ENCODE data around the gene LMBR1.

LMBR1 gene

DNA sequence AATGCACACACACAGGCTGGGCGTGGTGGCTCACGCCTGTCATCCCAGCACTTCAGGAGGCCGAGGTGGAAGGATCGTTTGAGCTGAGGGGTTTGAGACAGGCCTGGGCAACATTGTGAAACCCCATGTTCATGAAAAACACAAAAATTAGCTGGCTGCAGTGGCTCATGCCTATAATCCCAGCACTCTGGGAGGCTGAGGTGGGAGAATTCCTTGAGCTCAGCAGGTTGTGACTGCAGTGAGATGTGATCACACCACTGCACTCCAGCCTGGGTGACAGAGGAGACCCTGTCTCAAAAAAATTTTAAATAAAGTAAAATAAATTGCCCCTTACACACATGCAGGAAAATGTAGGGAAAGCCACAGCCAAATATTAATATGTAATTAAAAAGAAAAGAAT is 208.3 kb downstream of the LMBR1 start:
- POLR2A ChIA-PET, result no interaction called here
- no peak for DNase-seq (ENCODE audit: extremely low spot score)
- CTCF ChIA-PET, result no interaction called here
- TF ChIP-seq BHLHE40 (IDR thresholded peaks at IDR 0.05; ENCODE audit: borderline replicate concordance), result no peak
- TF ChIP-seq CTBP1 (IDR thresholded peaks at IDR 0.05; ENCODE audit: borderline replicate concordance), result no peak
- no peak for TF ChIP-seq L3MBTL2 (conservative IDR thresholded peaks at IDR 0.05)
- no peak for TF ChIP-seq FOXM1 (IDR thresholded peaks at IDR 0.05; ENCODE audit: borderline replicate concordance)
- TF ChIP-seq TARDBP (IDR thresholded peaks at IDR 0.05), result no peak
- no peak for TF ChIP-seq HDGF (IDR thresholded peaks at IDR 0.05; ENCODE audit: borderline replicate concordance)
- no peak for TF ChIP-seq ZNF384 (IDR thresholded peaks at IDR 0.05)
- no peak for TF ChIP-seq FOXA1 (IDR thresholded peaks at IDR 0.05)
- TF ChIP-seq SP1 (IDR thresholded peaks at IDR 0.05), result no peak
- TF ChIP-seq, protein P1, sequence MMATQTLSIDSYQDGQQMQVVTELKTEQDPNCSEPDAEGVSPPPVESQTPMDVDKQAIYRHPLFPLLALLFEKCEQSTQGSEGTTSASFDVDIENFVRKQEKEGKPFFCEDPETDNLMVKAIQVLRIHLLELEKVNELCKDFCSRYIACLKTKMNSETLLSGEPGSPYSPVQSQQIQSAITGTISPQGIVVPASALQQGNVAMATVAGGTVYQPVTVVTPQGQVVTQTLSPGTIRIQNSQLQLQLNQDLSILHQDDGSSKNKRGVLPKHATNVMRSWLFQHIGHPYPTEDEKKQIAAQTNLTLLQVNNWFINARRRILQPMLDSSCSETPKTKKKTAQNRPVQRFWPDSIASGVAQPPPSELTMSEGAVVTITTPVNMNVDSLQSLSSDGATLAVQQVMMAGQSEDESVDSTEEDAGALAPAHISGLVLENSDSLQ (IDR thresholded peaks at IDR 0.05), result no peak
- no peak for TF ChIP-seq ARNT (IDR thresholded peaks at IDR 0.05)
- TF ChIP-seq FOXK2 (IDR thresholded peaks at IDR 0.05), result no peak
- no peak for TF ChIP-seq ELF4 (IDR thresholded peaks at IDR 0.05)
- no peak for TF ChIP-seq LEF1 (IDR thresholded peaks at IDR 0.05; ENCODE audit: borderline replicate concordance)
- TF ChIP-seq NFRKB (IDR thresholded peaks at IDR 0.05), result no peak
- TF ChIP-seq SUZ12 (IDR thresholded peaks at IDR 0.05), result no peak

DNA sequence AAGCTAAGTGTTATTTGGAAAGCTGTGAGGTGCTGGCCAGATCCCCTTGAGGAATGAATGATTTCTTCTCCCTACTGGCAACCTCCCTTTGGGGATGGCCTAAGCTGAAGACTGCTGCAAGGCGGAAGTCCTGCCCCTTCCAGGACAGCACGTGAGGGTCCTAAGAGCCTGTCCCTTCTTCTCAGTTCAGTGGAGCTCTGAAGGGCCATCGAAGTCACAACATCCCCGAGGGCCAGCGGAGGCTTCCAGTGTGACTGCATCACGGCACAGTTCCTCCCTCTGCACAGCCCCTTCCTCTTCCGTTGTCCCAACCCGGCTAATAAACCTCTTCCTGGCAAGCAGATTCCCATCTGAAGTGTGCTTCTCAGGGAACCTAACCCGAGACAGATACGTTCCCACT is 208.7 kb downstream of the LMBR1 start:
- TF ChIP-seq, protein P1 (IDR thresholded peaks at IDR 0.05), result no peak
- TF ChIP-seq FOXK2 (IDR thresholded peaks at IDR 0.05) (no peak), TARDBP (IDR thresholded peaks at IDR 0.05) (no peak), CTBP1 (IDR thresholded peaks at IDR 0.05; ENCODE audit: borderline replicate concordance) (no peak), ELF4 (IDR thresholded peaks at IDR 0.05) (no peak), FOXA1 (IDR thresholded peaks at IDR 0.05) (no peak), BHLHE40 (IDR thresholded peaks at IDR 0.05; ENCODE audit: borderline replicate concordance) (no peak), ARNT (IDR thresholded peaks at IDR 0.05) (no peak), LEF1 (IDR thresholded peaks at IDR 0.05; ENCODE audit: borderline replicate concordance) (no peak), ZNF384 (IDR thresholded peaks at IDR 0.05) (no peak), NFRKB (IDR thresholded peaks at IDR 0.05) (no peak), L3MBTL2 (conservative IDR thresholded peaks at IDR 0.05) (no peak), SUZ12 (IDR thresholded peaks at IDR 0.05) (no peak), HDGF (IDR thresholded peaks at IDR 0.05; ENCODE audit: borderline replicate concordance) (no peak), SP1 (IDR thresholded peaks at IDR 0.05) (no peak), FOXM1 (IDR thresholded peaks at IDR 0.05; ENCODE audit: borderline replicate concordance) (no peak)
- CTCF ChIA-PET, result no interaction called here
- no peak for DNase-seq (ENCODE audit: extremely low spot score)
- POLR2A ChIA-PET, result no interaction called here

DNA sequence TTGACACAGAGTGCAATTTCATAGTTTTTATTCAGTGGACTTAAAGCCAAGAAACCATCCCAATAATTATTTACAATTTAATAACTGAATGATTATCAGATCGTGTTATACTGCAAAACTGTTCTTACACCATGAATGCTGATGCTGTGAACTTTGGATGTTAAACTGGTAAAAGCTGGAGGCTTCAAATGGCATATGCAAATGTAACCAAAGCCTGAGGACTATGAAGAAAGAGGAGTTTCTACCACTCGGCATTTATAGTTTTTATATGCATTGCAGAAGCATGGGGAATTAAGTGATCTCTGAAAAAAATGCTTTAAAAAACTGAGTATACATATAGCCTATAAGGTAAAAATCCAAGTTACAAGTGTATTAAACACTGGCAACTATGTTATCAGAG is 210.1 kb downstream of the LMBR1 start:
- POLR2A ChIA-PET, result no interaction called here

DNA sequence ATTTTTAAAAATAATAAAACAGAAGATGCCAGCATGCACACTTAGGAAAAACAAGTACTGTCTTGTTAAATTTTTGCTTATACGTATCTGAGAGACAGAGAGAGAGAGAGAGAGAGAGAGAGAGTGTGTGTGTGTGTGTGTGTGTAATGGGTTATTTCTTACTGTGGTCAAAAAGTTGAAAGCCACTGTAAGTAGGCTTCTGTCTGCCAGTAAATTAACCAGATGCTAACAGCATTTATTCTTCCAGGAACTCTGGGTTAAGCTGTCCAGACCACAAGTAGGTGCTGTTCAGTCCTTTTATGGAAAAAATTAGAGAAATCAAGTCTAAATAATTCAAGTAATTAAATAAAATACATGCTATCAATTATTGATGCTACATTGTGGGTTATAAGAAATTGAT is 212.7 kb downstream of the LMBR1 start:
- TF ChIP-seq, protein P1 (IDR thresholded peaks at IDR 0.05), result no peak
- TF ChIP-seq SP1 (IDR thresholded peaks at IDR 0.05) (no peak), FOXA1 (IDR thresholded peaks at IDR 0.05) (no peak), SUZ12 (IDR thresholded peaks at IDR 0.05) (no peak), LEF1 (IDR thresholded peaks at IDR 0.05; ENCODE audit: borderline replicate concordance) (no peak), ARNT (IDR thresholded peaks at IDR 0.05) (no peak), NFRKB (IDR thresholded peaks at IDR 0.05) (no peak), FOXK2 (IDR thresholded peaks at IDR 0.05) (no peak), FOXM1 (IDR thresholded peaks at IDR 0.05; ENCODE audit: borderline replicate concordance) (no peak), L3MBTL2 (conservative IDR thresholded peaks at IDR 0.05) (no peak), ZNF384 (IDR thresholded peaks at IDR 0.05) (no peak), BHLHE40 (IDR thresholded peaks at IDR 0.05; ENCODE audit: borderline replicate concordance) (no peak)
- ChIA-PET CTCF (no interaction called here), POLR2A (no interaction called here)
- DNase-seq (ENCODE audit: extremely low spot score), result no peak

More for the DNA sequence above, 210.1 kb downstream of the LMBR1 start:
- no peak for DNase-seq (ENCODE audit: extremely low spot score)
- TF ChIP-seq NFRKB (IDR thresholded peaks at IDR 0.05), result no peak
- TF ChIP-seq LEF1 (IDR thresholded peaks at IDR 0.05; ENCODE audit: borderline replicate concordance), result no peak
- TF ChIP-seq HDGF (IDR thresholded peaks at IDR 0.05; ENCODE audit: borderline replicate concordance), result no peak
- no peak for TF ChIP-seq ZNF384 (IDR thresholded peaks at IDR 0.05)
- no peak for TF ChIP-seq FOXK2 (IDR thresholded peaks at IDR 0.05)
- TF ChIP-seq SP1 (IDR thresholded peaks at IDR 0.05), result no peak
- TF ChIP-seq, protein P1 (IDR thresholded peaks at IDR 0.05), result no peak
- TF ChIP-seq FOXM1 (IDR thresholded peaks at IDR 0.05; ENCODE audit: borderline replicate concordance), result no peak
- TF ChIP-seq FOXA1 (IDR thresholded peaks at IDR 0.05), result no peak
- no peak for TF ChIP-seq BHLHE40 (IDR thresholded peaks at IDR 0.05; ENCODE audit: borderline replicate concordance)
- no peak for TF ChIP-seq SUZ12 (IDR thresholded peaks at IDR 0.05)
- no peak for TF ChIP-seq ELF4 (IDR thresholded peaks at IDR 0.05)
- no peak for TF ChIP-seq ARNT (IDR thresholded peaks at IDR 0.05)
- TF ChIP-seq TARDBP (IDR thresholded peaks at IDR 0.05), result no peak
- no peak for TF ChIP-seq CTBP1 (IDR thresholded peaks at IDR 0.05; ENCODE audit: borderline replicate concordance)
- CTCF ChIA-PET, result no interaction called here

DNA sequence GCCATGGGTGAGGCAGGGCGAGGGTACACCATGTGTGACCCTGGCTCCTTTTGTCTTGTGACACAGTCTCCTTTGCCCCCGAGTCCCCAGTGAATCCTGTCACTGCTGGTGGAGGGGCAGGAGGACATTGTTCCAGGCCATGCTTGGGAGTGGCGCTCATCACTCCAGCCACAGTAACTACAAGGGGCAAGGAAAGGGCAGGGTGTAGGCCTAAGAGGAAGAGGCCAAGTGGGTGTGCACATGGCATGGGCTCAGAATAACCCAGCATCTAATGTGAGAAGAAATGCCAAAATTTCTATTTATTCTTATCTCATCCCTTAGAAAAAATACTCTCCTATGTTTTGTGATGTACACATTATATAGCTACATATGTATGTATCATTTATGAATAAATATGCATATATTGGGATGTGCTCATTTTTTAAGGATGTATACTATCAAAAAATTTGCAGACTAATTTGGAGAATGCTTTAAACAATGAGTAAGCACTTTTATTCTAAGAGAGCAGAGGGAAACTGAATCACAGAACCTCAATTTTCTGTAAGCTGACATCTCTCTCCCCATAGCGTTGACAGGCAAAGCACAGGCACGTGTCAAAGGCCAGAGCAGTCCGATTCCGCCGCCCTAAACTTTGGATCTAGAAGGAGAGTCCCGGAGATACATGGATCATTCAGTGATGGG is 215.5 kb downstream of the LMBR1 start:
- no peak for TF ChIP-seq TARDBP (IDR thresholded peaks at IDR 0.05)
- no peak for TF ChIP-seq HDGF (IDR thresholded peaks at IDR 0.05; ENCODE audit: borderline replicate concordance)
- TF ChIP-seq NFRKB (IDR thresholded peaks at IDR 0.05), result no peak
- TF ChIP-seq ELF4 (IDR thresholded peaks at IDR 0.05), result no peak
- TF ChIP-seq CTBP1 (IDR thresholded peaks at IDR 0.05; ENCODE audit: borderline replicate concordance), result no peak
- no peak for TF ChIP-seq FOXA1 (IDR thresholded peaks at IDR 0.05)
- TF ChIP-seq ARNT (IDR thresholded peaks at IDR 0.05), result no peak
- TF ChIP-seq FOXK2 (IDR thresholded peaks at IDR 0.05), result no peak
- no peak for TF ChIP-seq BHLHE40 (IDR thresholded peaks at IDR 0.05; ENCODE audit: borderline replicate concordance)
- TF ChIP-seq L3MBTL2 (conservative IDR thresholded peaks at IDR 0.05), result no peak
- no peak for TF ChIP-seq FOXM1 (IDR thresholded peaks at IDR 0.05; ENCODE audit: borderline replicate concordance)
- no peak for TF ChIP-seq ZNF384 (IDR thresholded peaks at IDR 0.05)
- no peak for DNase-seq (ENCODE audit: extremely low spot score)
- ChIA-PET POLR2A (no interaction called here), CTCF (interaction anchor here (0.6 kb wide), 1 partner anchor 890 kb away, joined by 3 read pairs; no protein-coding TSS in a partner anchor)
